CD14-positive monocyte (primary cell): ENCODE data around the gene PTPRN2. TPM values are rescaled to one million over a fixed set of nuclear protein-coding genes. Genes with fewer than 3 reads are reported as not detected.

Source experiments
- DNase-seq, 3 donors: peaks; one replicate each; pipeline ENCODE4 v3.0.0-alpha.2; 2011 to 2022
- H2AFZ ChIP-seq: 2 replicates; pipeline ENCODE4 v1.6.0; 2012; ENCODE audit warnings: mild to moderate bottlenecking, low read depth, low read length, inconsistent platforms; ENCODE audit not compliant: insufficient read depth, poor library complexity, severe bottlenecking
- H3K27ac ChIP-seq, 2 donors: 1 replicate in 1 of 2; 2 replicates in 1 of 2; pipeline ENCODE4 v1.5.1; 2012 to 2013; ENCODE audit warnings: low read length in 2 of 2, control low read depth in 1 of 2, inconsistent platforms in 1 of 2, low read depth in 1 of 2, mild to moderate bottlenecking in 1 of 2
- H3K27me3 ChIP-seq, 2 donors: one replicate each; pipeline versions ENCODE4 v1.6.0 to v1.6.1; 2011 to 2013; ENCODE audit warnings: low read length in 2 of 2; ENCODE audit not compliant: control insufficient read depth in 2 of 2, insufficient read depth in 2 of 2
- H3K36me3 ChIP-seq, 2 donors: replicated peaks in 1 of 2; 1 replicate in 1 of 2; 2 replicates in 1 of 2; pipeline versions ENCODE4 v1.5.1 to v1.6.1; 2012 to 2013; ENCODE audit warnings: low read length in 2 of 2, control low read depth in 1 of 2, inconsistent platforms in 1 of 2, mild to moderate bottlenecking in 1 of 2; ENCODE audit not compliant: insufficient read depth in 2 of 2, control insufficient read depth in 1 of 2
- H3K4me1 ChIP-seq, 2 donors: 1 replicate in 1 of 2; 2 replicates in 1 of 2; pipeline versions ENCODE4 v1.5.1 to v1.6.1; 2012 to 2013; ENCODE audit warnings: low read length in 2 of 2, control low read depth in 1 of 2, inconsistent platforms in 1 of 2, mild to moderate bottlenecking in 1 of 2, moderate library complexity in 1 of 2; ENCODE audit not compliant: insufficient read depth in 2 of 2, control insufficient read depth in 1 of 2
- H3K4me2 ChIP-seq: replicated peaks from 2 replicates; pipeline ENCODE3; 2012; ENCODE audit warnings: low read length, moderate library complexity, mild to moderate bottlenecking; ENCODE audit not compliant: poor library complexity, severe bottlenecking; ENCODE audit errors: extremely low read depth
- H3K4me3 ChIP-seq, 3 experiments: fragments of 200-600 bp in 1 of 3; sonication (generic) in 1 of 3; replicated peaks in 1 of 3; 1 replicate in 2 of 3; 2 replicates in 1 of 3; pipeline ENCODE4 v1.5.1; 2011 to 2013; ENCODE audit warnings: low read length in 3 of 3, mild to moderate bottlenecking in 3 of 3, control low read depth in 2 of 3, low read depth in 2 of 3, inconsistent platforms in 1 of 3, moderate library complexity in 1 of 3
- H3K79me2 ChIP-seq: 2 replicates; pipeline ENCODE4 v1.6.0; 2012; ENCODE audit warnings: mild to moderate bottlenecking, control low read depth, inconsistent platforms, low read length, moderate library complexity; ENCODE audit not compliant: insufficient read depth
- H3K9ac ChIP-seq: 2 replicates; pipeline ENCODE4 v1.6.0; 2017; ENCODE audit warnings: low read length, mild to moderate bottlenecking; ENCODE audit not compliant: insufficient read depth, poor library complexity, severe bottlenecking
- H3K9me3 ChIP-seq, 2 donors: replicated peaks in 1 of 2; 1 replicate in 1 of 2; 2 replicates in 1 of 2; pipeline versions ENCODE4 v1.5.1 to v1.6.1; 2012 to 2013; ENCODE audit warnings: low read length in 2 of 2, control low read depth in 1 of 2; ENCODE audit not compliant: control insufficient read depth in 1 of 2, insufficient read depth in 1 of 2
- H4K20me1 ChIP-seq: 2 replicates; pipeline ENCODE4 v1.6.0; 2012; ENCODE audit warnings: mild to moderate bottlenecking, low read length, control low read depth, moderate library complexity; ENCODE audit not compliant: insufficient read depth
- H3K27ac Mint-ChIP-seq, 7 donors: one replicate each; pipeline ENCODE4 v1.8.0; 2020; ENCODE audit warnings: mild to moderate bottlenecking in 7 of 7, mixed read lengths in 7 of 7, moderate library complexity in 6 of 7, inconsistent platforms in 2 of 7
- H3K27me3 Mint-ChIP-seq, 3 donors: one replicate each; pipeline ENCODE4 v1.8.0; 2021 to 2022; ENCODE audit warnings: low read depth in 3 of 3, mild to moderate bottlenecking in 3 of 3, mixed read lengths in 3 of 3, moderate library complexity in 3 of 3, inconsistent platforms in 1 of 3
- H3K36me3 Mint-ChIP-seq, 2 donors: one replicate each; pipeline ENCODE4 v1.8.0; 2020; ENCODE audit warnings: mixed read lengths in 2 of 2, inconsistent platforms in 1 of 2, mild to moderate bottlenecking in 1 of 2
- H3K4me1 Mint-ChIP-seq: one replicate; pipeline ENCODE4 v1.8.0; 2020; ENCODE audit warnings: mild to moderate bottlenecking, mixed read lengths
- H3K4me3 Mint-ChIP-seq, 2 donors: one replicate each; pipeline ENCODE4 v1.8.0; 2020; ENCODE audit warnings: mild to moderate bottlenecking in 2 of 2, mixed read lengths in 2 of 2, moderate library complexity in 1 of 2
- H3K9me3 Mint-ChIP-seq, 7 donors: one replicate each; pipeline ENCODE4 v1.8.0; 2020 to 2022; ENCODE audit warnings: mixed read lengths in 7 of 7, mild to moderate bottlenecking in 6 of 7, moderate library complexity in 6 of 7, inconsistent platforms in 2 of 7
- WGBS: methylation state at CpG from one replicate; pipeline ENCODE4 v1.1.5; 2013; ENCODE audit warnings: missing lambda C conversion rate; ENCODE audit not compliant: insufficient coverage; 5-methylcytosine and 5-hydroxymethylcytosine counted together
- intact Hi-C, 2 donors: fragments of 100-400 bp; cut with micrococcal nuclease; formaldehyde crosslinking; loops; one replicate each; pipeline versions ENCODE4 v1.15.0 to v1.15.1; 2023
- polyA plus RNA-seq, 3 donors: library from polyadenylated mRNA; depleted of rRNA in 1 of 3; unstranded in 2 of 3; stranded (reverse) in 1 of 3; fragments of 300-500 nt in 2 of 3; fragments of >200 nt in 1 of 3; fragmentation: Illumina TruSeq in 2 of 3; gene quantifications; 1 replicate in 2 of 3; 2 replicates in 1 of 3; pipeline ENCODE4 v1.2.3, GENCODE V29; 2012 to 2021
- TF ChIP-seq, protein P1 (sequence below): fragments of 200-600 bp; IDR thresholded peaks from one replicate; pipeline ENCODE4 v1.8.0; 2022; ENCODE audit warnings: antibody characterized with exemption, mild to moderate bottlenecking

PTPRN2 gene
- polyA plus RNA-seq, 3 donors = 0.25 to 1.4 (median 0.97) TPM

DNA sequence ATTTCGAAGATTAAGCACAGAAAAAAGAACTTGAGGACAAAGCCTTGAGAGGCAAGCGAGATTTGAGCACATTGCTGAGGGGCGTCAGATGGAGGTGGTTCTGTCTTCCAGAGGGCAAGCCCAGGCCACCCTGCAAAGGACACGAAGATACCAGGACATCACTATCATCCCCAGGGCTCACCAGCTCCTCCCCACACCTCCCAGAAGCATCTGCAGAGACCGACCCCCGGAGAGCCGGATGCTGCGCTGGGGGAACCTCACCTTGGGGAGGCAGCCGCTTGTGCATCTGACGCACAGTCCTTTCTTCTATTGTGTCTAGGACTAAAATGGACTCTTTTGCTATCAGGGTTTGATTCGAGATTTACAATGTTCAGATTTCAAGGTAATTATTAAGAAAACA lies 991.2 kb downstream of the PTPRN2 start:
- no peaks in the 10 kb centered on the region for H3K36me3 Mint-ChIP-seq
- H3K9me3 Mint-ChIP-seq = peaks cover 0 to 6% (median 0%) of the 10 kb centered on the region in 7 donors
- H3K27ac Mint-ChIP-seq = no peak overlapping the region
- 97% methylated on average over 4 of the region's 11 CpGs for WGBS
- Histone ChIP-seq H3K27ac (no peak overlapping the region), H3K27me3 (no peaks in the 10 kb centered on the region), H3K9ac (no peak overlapping the region), H3K36me3 (no peaks in the 10 kb centered on the region), H3K79me2 (no peaks in the 10 kb centered on the region), H3K9me3 (no peaks in the 10 kb centered on the region), H3K4me2 (no peak overlapping the region), H3K4me3 (no peak overlapping the region), H3K4me1 (no peaks in the 10 kb centered on the region), H2AFZ (no peak overlapping the region), H4K20me1 (no peaks in the 10 kb centered on the region)
- intact Hi-C loops = no loop called here
- TF ChIP-seq, protein P1, sequence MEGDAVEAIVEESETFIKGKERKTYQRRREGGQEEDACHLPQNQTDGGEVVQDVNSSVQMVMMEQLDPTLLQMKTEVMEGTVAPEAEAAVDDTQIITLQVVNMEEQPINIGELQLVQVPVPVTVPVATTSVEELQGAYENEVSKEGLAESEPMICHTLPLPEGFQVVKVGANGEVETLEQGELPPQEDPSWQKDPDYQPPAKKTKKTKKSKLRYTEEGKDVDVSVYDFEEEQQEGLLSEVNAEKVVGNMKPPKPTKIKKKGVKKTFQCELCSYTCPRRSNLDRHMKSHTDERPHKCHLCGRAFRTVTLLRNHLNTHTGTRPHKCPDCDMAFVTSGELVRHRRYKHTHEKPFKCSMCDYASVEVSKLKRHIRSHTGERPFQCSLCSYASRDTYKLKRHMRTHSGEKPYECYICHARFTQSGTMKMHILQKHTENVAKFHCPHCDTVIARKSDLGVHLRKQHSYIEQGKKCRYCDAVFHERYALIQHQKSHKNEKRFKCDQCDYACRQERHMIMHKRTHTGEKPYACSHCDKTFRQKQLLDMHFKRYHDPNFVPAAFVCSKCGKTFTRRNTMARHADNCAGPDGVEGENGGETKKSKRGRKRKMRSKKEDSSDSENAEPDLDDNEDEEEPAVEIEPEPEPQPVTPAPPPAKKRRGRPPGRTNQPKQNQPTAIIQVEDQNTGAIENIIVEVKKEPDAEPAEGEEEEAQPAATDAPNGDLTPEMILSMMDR = no peak
- no peaks in the 10 kb centered on the region for H3K4me1 Mint-ChIP-seq
- DNase-seq = no peak
- peaks cover 7 to 14% (median 9%) of the 10 kb centered on the region in 3 donors for H3K27me3 Mint-ChIP-seq
- H3K4me3 Mint-ChIP-seq = no peak overlapping the region

DNA sequence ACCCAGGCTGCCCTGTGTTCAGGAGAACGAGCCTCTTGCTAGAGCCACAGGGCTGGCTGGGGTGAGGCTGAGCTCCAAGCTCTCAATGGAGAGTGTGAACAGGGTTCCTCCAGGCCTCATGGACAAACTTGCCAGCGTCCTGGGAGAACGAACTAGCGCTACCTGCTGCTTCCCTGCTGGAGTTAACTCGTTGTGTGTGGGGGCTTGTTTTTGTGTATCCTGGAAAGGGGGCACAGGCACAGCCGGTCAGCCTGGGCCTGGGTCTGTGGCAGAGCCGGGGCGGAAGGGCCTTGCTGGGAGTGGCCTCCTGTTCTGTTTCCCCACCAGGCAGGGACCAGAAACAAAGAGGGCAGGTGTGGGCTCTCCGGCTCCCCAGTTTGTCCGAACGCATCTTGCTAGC lies 991.6 kb downstream of the PTPRN2 start:
- H3K36me3 Mint-ChIP-seq = no peaks in the 10 kb centered on the region
- no peak for DNase-seq
- Histone ChIP-seq H3K9me3 (no peaks in the 10 kb centered on the region), H3K36me3 (no peaks in the 10 kb centered on the region), H4K20me1 (no peaks in the 10 kb centered on the region), H3K27ac (no peak overlapping the region), H3K27me3 (no peaks in the 10 kb centered on the region), H3K79me2 (no peaks in the 10 kb centered on the region), H3K9ac (no peak overlapping the region), H3K4me1 (no peaks in the 10 kb centered on the region), H3K4me3 (no peak overlapping the region), H3K4me2 (no peak overlapping the region), H2AFZ (no peak overlapping the region)
- peaks cover 0 to 6% (median 0%) of the 10 kb centered on the region in 7 donors for H3K9me3 Mint-ChIP-seq
- no peak overlapping the region for H3K27ac Mint-ChIP-seq
- no peak overlapping the region for H3K4me3 Mint-ChIP-seq
- peaks cover 6 to 16% (median 8%) of the 10 kb centered on the region in 3 donors for H3K27me3 Mint-ChIP-seq
- TF ChIP-seq, protein P1 = no peak
- no peaks in the 10 kb centered on the region for H3K4me1 Mint-ChIP-seq
- 91% methylated on average over 8 of the region's 11 CpGs for WGBS
- intact Hi-C loops = no loop called here
